HEK293 (cell line): Measurements from ENCODE around the gene FSTL4.

Experiments
- GLI4 ChIP-seq: fragments of 450-650 bp; formaldehyde crosslinking; IDR thresholded peaks from 2 replicates; pipeline ENCODE4 v1.5.1; 2016; ENCODE audit warnings: missing biosample characterization, missing genetic modification characterization
- KLF9 ChIP-seq: fragments of 450-650 bp; formaldehyde crosslinking; IDR thresholded peaks from 2 replicates; pipeline ENCODE4 v1.5.1; 2016; ENCODE audit warnings: missing biosample characterization, missing genetic modification characterization, low read depth
- ZFHX2 ChIP-seq: fragments of 450-650 bp; formaldehyde crosslinking; conservative IDR thresholded peaks from 2 replicates; pipeline ENCODE4 v1.5.1; 2016; ENCODE audit warnings: missing biosample characterization, missing genetic modification characterization
- ZNF292 ChIP-seq: fragments of 450-650 bp; formaldehyde crosslinking; IDR thresholded peaks from 2 replicates; pipeline ENCODE4 v1.5.1; 2016; ENCODE audit warnings: low read depth, missing biosample characterization, missing genetic modification characterization, borderline replicate concordance
- ZNF623 ChIP-seq: fragments of 450-650 bp; formaldehyde crosslinking; IDR thresholded peaks from 2 replicates; pipeline ENCODE4 v1.5.1; 2016; ENCODE audit warnings: missing biosample characterization, missing genetic modification characterization
- ZNF658 ChIP-seq: fragments of 450-650 bp; formaldehyde crosslinking; IDR thresholded peaks from 2 replicates; pipeline ENCODE4; 2016; ENCODE audit warnings: missing biosample characterization, missing genetic modification characterization
- TF ChIP-seq, protein P1 (sequence below): fragments of 450-650 bp; formaldehyde crosslinking; IDR thresholded peaks from 2 replicates; pipeline ENCODE4 v1.5.1; 2016; ENCODE audit warnings: missing biosample characterization, missing genetic modification characterization

GRCh38 chr5:133552925-133553525, 59.3 kb downstream of the FSTL4 start:
- TF ChIP-seq ZNF658 = no peak
- no peak for TF ChIP-seq ZNF292 (tag by site-specific recombination)
- TF ChIP-seq ZNF623 (tag by site-specific recombination) = no peak
- no peak for TF ChIP-seq ZFHX2 (tag by site-specific recombination)
- TF ChIP-seq, protein P1, sequence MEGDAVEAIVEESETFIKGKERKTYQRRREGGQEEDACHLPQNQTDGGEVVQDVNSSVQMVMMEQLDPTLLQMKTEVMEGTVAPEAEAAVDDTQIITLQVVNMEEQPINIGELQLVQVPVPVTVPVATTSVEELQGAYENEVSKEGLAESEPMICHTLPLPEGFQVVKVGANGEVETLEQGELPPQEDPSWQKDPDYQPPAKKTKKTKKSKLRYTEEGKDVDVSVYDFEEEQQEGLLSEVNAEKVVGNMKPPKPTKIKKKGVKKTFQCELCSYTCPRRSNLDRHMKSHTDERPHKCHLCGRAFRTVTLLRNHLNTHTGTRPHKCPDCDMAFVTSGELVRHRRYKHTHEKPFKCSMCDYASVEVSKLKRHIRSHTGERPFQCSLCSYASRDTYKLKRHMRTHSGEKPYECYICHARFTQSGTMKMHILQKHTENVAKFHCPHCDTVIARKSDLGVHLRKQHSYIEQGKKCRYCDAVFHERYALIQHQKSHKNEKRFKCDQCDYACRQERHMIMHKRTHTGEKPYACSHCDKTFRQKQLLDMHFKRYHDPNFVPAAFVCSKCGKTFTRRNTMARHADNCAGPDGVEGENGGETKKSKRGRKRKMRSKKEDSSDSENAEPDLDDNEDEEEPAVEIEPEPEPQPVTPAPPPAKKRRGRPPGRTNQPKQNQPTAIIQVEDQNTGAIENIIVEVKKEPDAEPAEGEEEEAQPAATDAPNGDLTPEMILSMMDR (tag by site-specific recombination) = peak; percentile 41; the same call in 1 of the 2 replicates
- no peak for TF ChIP-seq KLF9 (tag by site-specific recombination)
- TF ChIP-seq GLI4 (tag by site-specific recombination) = no peak
